ENCODE data around the gene LETM1. TPM values are rescaled to one million over a fixed set of nuclear protein-coding genes. Genes with fewer than 3 reads are reported as not detected.

Gene LETM1
- total and polyA plus RNA-seq, 2 of the 13 experiments (the other 11 are each of a cell fraction or from before 2014, with no cell fraction given): 9.7 to 41.6 TPM

DNA sequence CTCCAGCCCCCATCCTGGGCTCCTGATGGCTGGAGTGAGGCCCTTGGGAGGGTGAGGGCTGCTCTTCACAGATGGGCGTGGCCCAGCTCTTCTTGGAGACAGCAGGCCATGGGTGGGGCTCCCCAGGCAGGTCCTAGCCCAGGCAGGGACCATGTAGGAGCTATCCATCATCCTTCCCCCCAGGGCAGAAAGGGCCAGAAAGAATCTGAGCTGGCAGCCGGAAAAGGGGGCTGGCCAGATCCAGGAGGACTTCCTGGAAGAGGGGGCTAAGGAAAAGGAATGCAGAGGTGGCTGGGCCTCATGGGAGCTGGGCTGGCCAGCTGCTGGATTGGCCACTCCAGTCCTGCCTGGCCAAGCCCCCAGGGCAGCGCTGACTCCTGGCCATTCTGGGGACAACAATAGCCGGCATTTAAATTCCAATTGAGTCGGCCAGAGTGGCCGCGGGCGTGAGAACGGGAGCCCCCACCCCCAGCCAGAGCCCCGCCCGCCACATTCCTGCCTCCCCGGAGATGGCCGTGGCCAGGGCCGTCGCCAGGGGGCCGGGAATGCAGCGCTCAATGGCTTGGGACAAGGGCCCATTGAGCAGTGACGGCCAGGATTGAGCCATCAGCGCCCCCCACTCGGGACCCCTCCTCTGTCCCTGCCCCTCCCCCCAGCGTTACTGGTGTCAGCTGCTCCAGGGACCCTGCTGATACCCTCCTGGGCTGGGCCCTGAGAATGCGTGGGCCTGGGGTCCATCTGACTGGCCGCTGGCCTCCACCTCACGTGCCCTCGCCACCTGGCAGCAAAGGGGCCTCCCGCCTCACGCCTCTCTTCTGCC lies 77.9 kb downstream of the LETM1 start (continued):
- TF ChIP-seq, protein P1, sequence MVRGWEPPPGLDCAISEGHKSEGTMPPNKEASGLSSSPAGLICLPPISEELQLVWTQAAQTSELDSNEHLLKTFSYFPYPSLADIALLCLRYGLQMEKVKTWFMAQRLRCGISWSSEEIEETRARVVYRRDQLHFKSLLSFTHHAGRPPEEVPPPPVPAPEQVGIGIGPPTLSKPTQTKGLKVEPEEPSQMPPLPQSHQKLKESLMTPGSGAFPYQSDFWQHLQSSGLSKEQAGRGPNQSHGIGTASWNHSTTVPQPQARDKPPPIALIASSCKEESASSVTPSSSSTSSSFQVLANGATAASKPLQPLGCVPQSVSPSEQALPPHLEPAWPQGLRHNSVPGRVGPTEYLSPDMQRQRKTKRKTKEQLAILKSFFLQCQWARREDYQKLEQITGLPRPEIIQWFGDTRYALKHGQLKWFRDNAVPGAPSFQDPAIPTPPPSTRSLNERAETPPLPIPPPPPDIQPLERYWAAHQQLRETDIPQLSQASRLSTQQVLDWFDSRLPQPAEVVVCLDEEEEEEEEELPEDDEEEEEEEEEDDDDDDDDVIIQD (CRISPR knock-in tag; IDR thresholded peaks at IDR 0.05; ENCODE audit: low read depth): no peak
- TF ChIP-seq, protein P2, sequence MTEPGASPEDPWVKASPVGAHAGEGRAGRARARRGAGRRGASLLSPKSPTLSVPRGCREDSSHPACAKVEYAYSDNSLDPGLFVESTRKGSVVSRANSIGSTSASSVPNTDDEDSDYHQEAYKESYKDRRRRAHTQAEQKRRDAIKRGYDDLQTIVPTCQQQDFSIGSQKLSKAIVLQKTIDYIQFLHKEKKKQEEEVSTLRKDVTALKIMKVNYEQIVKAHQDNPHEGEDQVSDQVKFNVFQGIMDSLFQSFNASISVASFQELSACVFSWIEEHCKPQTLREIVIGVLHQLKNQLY (CRISPR knock-in tag; IDR thresholded peaks at IDR 0.05): no peak
- TF ChIP-seq MATR3 (CRISPR knock-in tag; IDR thresholded peaks at IDR 0.05) (no peak), ZIK1 (CRISPR knock-in tag; IDR thresholded peaks at IDR 0.05; ENCODE audit: borderline replicate concordance, low read depth) (no peak), SP2 (CRISPR knock-in tag; IDR thresholded peaks at IDR 0.05) (no peak), ZBTB3 (CRISPR knock-in tag; IDR thresholded peaks at IDR 0.05; ENCODE audit: borderline replicate concordance, low read depth) (no peak), POGZ (CRISPR knock-in tag; IDR thresholded peaks at IDR 0.05) (peak; percentile 20; the same call in 1 of the 2 replicates), ATF7-NPFF (CRISPR knock-in tag; IDR thresholded peaks at IDR 0.05; ENCODE audit: low read depth) (no peak), TBL1XR1 (IDR thresholded peaks at IDR 0.05; ENCODE audit: borderline replicate concordance, low read length, partially characterized antibody) (no peak), CREB1 (IDR thresholded peaks at IDR 0.05) (no peak), CREB1 (CRISPR knock-in tag; IDR thresholded peaks at IDR 0.05) (no peak), CBFB (CRISPR knock-in tag; IDR thresholded peaks at IDR 0.05) (no peak), CAMTA2 (CRISPR knock-in tag; IDR thresholded peaks at IDR 0.05; ENCODE audit: borderline replicate concordance) (no peak), MBD4 (IDR thresholded peaks at IDR 0.05; ENCODE audit: borderline replicate concordance, low read length) (no peak), MTA1 (CRISPR knock-in tag; IDR thresholded peaks at IDR 0.05; ENCODE audit: borderline replicate concordance) (no peak), YEATS4 (CRISPR knock-in tag; IDR thresholded peaks at IDR 0.05; ENCODE audit: borderline replicate concordance) (peak; percentile 57; the same call in 1 of the 2 replicates), RFXANK (CRISPR knock-in tag; IDR thresholded peaks at IDR 0.05) (0 out of 2 replicates have a peak, but pooled peaks have one; percentile 61), TEAD2 (CRISPR knock-in tag; IDR thresholded peaks at IDR 0.05) (no peak), TP53 (CRISPR knock-in tag; conservative IDR thresholded peaks at IDR 0.05) (0 out of 2 replicates have a peak, but pooled peaks have one; percentile 46)
- TF ChIP-seq, protein P3, sequence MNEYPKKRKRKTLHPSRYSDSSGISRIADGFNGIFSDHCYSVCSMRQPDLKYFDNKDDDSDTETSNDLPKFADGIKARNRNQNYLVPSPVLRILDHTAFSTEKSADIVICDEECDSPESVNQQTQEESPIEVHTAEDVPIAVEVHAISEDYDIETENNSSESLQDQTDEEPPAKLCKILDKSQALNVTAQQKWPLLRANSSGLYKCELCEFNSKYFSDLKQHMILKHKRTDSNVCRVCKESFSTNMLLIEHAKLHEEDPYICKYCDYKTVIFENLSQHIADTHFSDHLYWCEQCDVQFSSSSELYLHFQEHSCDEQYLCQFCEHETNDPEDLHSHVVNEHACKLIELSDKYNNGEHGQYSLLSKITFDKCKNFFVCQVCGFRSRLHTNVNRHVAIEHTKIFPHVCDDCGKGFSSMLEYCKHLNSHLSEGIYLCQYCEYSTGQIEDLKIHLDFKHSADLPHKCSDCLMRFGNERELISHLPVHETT (CRISPR knock-in tag; conservative IDR thresholded peaks at IDR 0.05): peak; percentile 66; the same call in 1 of the 2 replicates
- TF ChIP-seq, protein P4, sequence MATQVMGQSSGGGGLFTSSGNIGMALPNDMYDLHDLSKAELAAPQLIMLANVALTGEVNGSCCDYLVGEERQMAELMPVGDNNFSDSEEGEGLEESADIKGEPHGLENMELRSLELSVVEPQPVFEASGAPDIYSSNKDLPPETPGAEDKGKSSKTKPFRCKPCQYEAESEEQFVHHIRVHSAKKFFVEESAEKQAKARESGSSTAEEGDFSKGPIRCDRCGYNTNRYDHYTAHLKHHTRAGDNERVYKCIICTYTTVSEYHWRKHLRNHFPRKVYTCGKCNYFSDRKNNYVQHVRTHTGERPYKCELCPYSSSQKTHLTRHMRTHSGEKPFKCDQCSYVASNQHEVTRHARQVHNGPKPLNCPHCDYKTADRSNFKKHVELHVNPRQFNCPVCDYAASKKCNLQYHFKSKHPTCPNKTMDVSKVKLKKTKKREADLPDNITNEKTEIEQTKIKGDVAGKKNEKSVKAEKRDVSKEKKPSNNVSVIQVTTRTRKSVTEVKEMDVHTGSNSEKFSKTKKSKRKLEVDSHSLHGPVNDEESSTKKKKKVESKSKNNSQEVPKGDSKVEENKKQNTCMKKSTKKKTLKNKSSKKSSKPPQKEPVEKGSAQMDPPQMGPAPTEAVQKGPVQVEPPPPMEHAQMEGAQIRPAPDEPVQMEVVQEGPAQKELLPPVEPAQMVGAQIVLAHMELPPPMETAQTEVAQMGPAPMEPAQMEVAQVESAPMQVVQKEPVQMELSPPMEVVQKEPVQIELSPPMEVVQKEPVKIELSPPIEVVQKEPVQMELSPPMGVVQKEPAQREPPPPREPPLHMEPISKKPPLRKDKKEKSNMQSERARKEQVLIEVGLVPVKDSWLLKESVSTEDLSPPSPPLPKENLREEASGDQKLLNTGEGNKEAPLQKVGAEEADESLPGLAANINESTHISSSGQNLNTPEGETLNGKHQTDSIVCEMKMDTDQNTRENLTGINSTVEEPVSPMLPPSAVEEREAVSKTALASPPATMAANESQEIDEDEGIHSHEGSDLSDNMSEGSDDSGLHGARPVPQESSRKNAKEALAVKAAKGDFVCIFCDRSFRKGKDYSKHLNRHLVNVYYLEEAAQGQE (IDR thresholded peaks at IDR 0.05; ENCODE audit: borderline replicate concordance in 1 of 2, low read depth in 1 of 2, low read length in 2 of 2): no peak
- TF ChIP-seq, protein P5, sequence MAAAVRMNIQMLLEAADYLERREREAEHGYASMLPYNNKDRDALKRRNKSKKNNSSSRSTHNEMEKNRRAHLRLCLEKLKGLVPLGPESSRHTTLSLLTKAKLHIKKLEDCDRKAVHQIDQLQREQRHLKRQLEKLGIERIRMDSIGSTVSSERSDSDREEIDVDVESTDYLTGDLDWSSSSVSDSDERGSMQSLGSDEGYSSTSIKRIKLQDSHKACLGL (CRISPR knock-in tag; IDR thresholded peaks at IDR 0.05): no peak
